H9 (cell line): ENCODE measurements around the gene DHX35. TPM values are rescaled to one million over a fixed set of nuclear protein-coding genes. Genes with fewer than 3 reads are reported as not detected.
A peak's percentile ranks its signal among the peaks of the same experiment; 100 is the strongest.

Experiments used
- DNase-seq: peaks from one replicate; pipeline ENCODE4 v3.0.0-alpha.2; 2017
- H2AFZ ChIP-seq: one replicate; pipeline ENCODE4 v1.6.1; 2013; ENCODE audit warnings: mild to moderate bottlenecking, low read length, control low read depth, moderate library complexity
- H2AK5ac ChIP-seq: 2 replicates; pipeline ENCODE4 v1.6.1; 2013; ENCODE audit warnings: low read length, control low read depth, mixed read lengths; ENCODE audit not compliant: insufficient read length
- H2BK120ac ChIP-seq: one replicate; pipeline ENCODE4 v1.6.1; 2013; ENCODE audit warnings: low read depth, mild to moderate bottlenecking, low read length, control low read depth, inconsistent platforms; ENCODE audit not compliant: poor library complexity, severe bottlenecking
- H2BK12ac ChIP-seq: 2 replicates; pipeline ENCODE4 v1.6.1; 2013; ENCODE audit warnings: low read length, control low read depth, mixed read lengths, low read depth; ENCODE audit not compliant: insufficient read length
- H2BK15ac ChIP-seq: 2 replicates; pipeline ENCODE4 v1.6.1; 2013; ENCODE audit warnings: low read depth, low read length, control low read depth
- H2BK20ac ChIP-seq: one replicate; pipeline ENCODE4 v1.6.1; 2013; ENCODE audit warnings: low read depth, mild to moderate bottlenecking, low read length, control low read depth, inconsistent platforms; ENCODE audit not compliant: poor library complexity, severe bottlenecking
- H2BK5ac ChIP-seq: 2 replicates; pipeline ENCODE4 v1.6.1; 2013; ENCODE audit warnings: low read length, control low read depth, mixed read lengths; ENCODE audit not compliant: insufficient read length
- H3K14ac ChIP-seq: 2 replicates; pipeline ENCODE4 v1.6.1; 2013; ENCODE audit warnings: low read length, control low read depth; ENCODE audit not compliant: insufficient read depth
- H3K18ac ChIP-seq: 2 replicates; pipeline ENCODE4 v1.6.1; 2013; ENCODE audit warnings: low read depth, mild to moderate bottlenecking, mixed read lengths, low read length, control low read depth; ENCODE audit not compliant: insufficient read length
- H3K23ac ChIP-seq: 2 replicates; pipeline ENCODE4 v1.6.1; 2013; ENCODE audit warnings: low read length, control low read depth, mixed read lengths, low read depth; ENCODE audit not compliant: insufficient read length
- H3K23me2 ChIP-seq: 2 replicates; pipeline ENCODE4 v1.6.1; 2013; ENCODE audit warnings: low read depth, mild to moderate bottlenecking, mixed read lengths, low read length, control low read depth; ENCODE audit not compliant: insufficient read length, poor library complexity, severe bottlenecking
- H3K27ac ChIP-seq: 2 replicates; pipeline ENCODE4 v1.5.1; 2013; ENCODE audit warnings: low read length, control low read depth, mixed read lengths, low read depth; ENCODE audit not compliant: insufficient read length
- H3K27me3 ChIP-seq: 2 replicates; pipeline ENCODE4 v1.6.1; 2013; ENCODE audit warnings: low read length, control low read depth, inconsistent platforms; ENCODE audit not compliant: insufficient read depth
- H3K4ac ChIP-seq: 2 replicates; pipeline ENCODE4 v1.6.1; 2013; ENCODE audit warnings: low read depth, mild to moderate bottlenecking, control low read depth, inconsistent platforms, low read length, moderate library complexity
- H3K4me1 ChIP-seq: 2 replicates; pipeline ENCODE4 v1.6.1; 2013; ENCODE audit warnings: low read length, control low read depth, inconsistent platforms; ENCODE audit not compliant: insufficient read depth
- H3K4me2 ChIP-seq: 2 replicates; pipeline ENCODE4 v1.6.1; 2013; ENCODE audit warnings: low read length, control low read depth, mixed read lengths; ENCODE audit not compliant: insufficient read length, insufficient read depth
- H3K56ac ChIP-seq: 2 replicates; pipeline ENCODE4 v1.6.1; 2013; ENCODE audit warnings: low read depth, mild to moderate bottlenecking, mixed read lengths, low read length, control low read depth; ENCODE audit not compliant: insufficient read length
- H3K79me1 ChIP-seq: 2 replicates; pipeline ENCODE4 v1.6.1; 2013; ENCODE audit warnings: low read depth, mild to moderate bottlenecking, moderate library complexity, low read length, control low read depth, inconsistent platforms; ENCODE audit not compliant: insufficient read depth, poor library complexity, severe bottlenecking
- H3K79me2 ChIP-seq: 2 replicates; pipeline ENCODE4 v1.6.1; 2013; ENCODE audit warnings: low read length, control low read depth, inconsistent platforms; ENCODE audit not compliant: insufficient read depth
- H3K9ac ChIP-seq: 2 replicates; pipeline ENCODE4 v1.6.1; 2013; ENCODE audit warnings: low read length, control low read depth, mixed read lengths; ENCODE audit not compliant: insufficient read length; ENCODE audit errors: extremely low read depth
- H3K9me3 ChIP-seq: one replicate; pipeline ENCODE4 v1.6.1; 2013; ENCODE audit warnings: low read depth, low read length, inconsistent platforms; ENCODE audit not compliant: control insufficient read depth
- H3T11ph ChIP-seq: one replicate; pipeline ENCODE4 v1.6.1; 2013; ENCODE audit warnings: mild to moderate bottlenecking, low read length, control low read depth, inconsistent platforms
- H4K20me1 ChIP-seq: one replicate; pipeline ENCODE4 v1.6.1; 2013; ENCODE audit not compliant: control insufficient read depth, insufficient read length, insufficient read depth
- H4K5ac ChIP-seq: 2 replicates; pipeline ENCODE4 v1.6.1; 2013; ENCODE audit warnings: low read depth, mild to moderate bottlenecking, mixed read lengths, low read length, control low read depth; ENCODE audit not compliant: insufficient read length
- H4K8ac ChIP-seq: replicated peaks from 2 replicates; pipeline ENCODE4 v1.6.1; 2013; ENCODE audit warnings: low read length, control low read depth, mixed read lengths, low read depth; ENCODE audit not compliant: insufficient read length
- H4K91ac ChIP-seq: 2 replicates; pipeline ENCODE4 v1.6.1; 2013; ENCODE audit warnings: low read depth, mild to moderate bottlenecking, moderate library complexity, mixed read lengths, low read length, control low read depth; ENCODE audit not compliant: insufficient read length
- H3K27ac Mint-ChIP-seq, 3 experiments: 2 replicates in 2 of 3; 3 replicates in 1 of 3; pipeline ENCODE4 v1.8.0; 2020 to 2021; ENCODE audit warnings: mixed read lengths in 3 of 3, mild to moderate bottlenecking in 1 of 3, moderate library complexity in 1 of 3
- H3K27me3 Mint-ChIP-seq: 2 replicates; pipeline ENCODE4 v1.8.0; 2021; ENCODE audit warnings: low read depth, mild to moderate bottlenecking, moderate library complexity, mixed read lengths
- H3K36me3 Mint-ChIP-seq, 3 experiments: 2 replicates in 2 of 3; 3 replicates in 1 of 3; pipeline ENCODE4 v1.8.0; 2020 to 2021; ENCODE audit warnings: low read depth in 3 of 3, mixed read lengths in 3 of 3; ENCODE audit not compliant: insufficient read depth in 1 of 3
- H3K4me1 Mint-ChIP-seq, 2 experiments: 2 replicates each; pipeline ENCODE4 v1.8.0; 2020; ENCODE audit warnings: mixed read lengths in 2 of 2
- H3K4me3 Mint-ChIP-seq, 2 experiments: 2 replicates in 1 of 2; 3 replicates in 1 of 2; pipeline ENCODE4 v1.8.0; 2020 to 2021; ENCODE audit warnings: mild to moderate bottlenecking in 2 of 2, mixed read lengths in 2 of 2, moderate library complexity in 1 of 2
- H3K9me3 Mint-ChIP-seq, 2 experiments: 2 replicates in 1 of 2; 3 replicates in 1 of 2; pipeline ENCODE4 v1.8.0; 2020; ENCODE audit warnings: mild to moderate bottlenecking in 2 of 2, mixed read lengths in 2 of 2, moderate library complexity in 1 of 2
- WGBS: extraction: QIAGEN DNeasy Blood & Tissue Kit; methylation state at CpG from one replicate; pipeline ENCODE4 v1.1.7; 2013; ENCODE audit warnings: missing lambda C conversion rate, low lambda C conversion rate, mixed read lengths; ENCODE audit not compliant: insufficient read length; ENCODE audit errors: extremely low coverage; 5-methylcytosine and 5-hydroxymethylcytosine counted together
- total RNA-seq: library from RNA; stranded (reverse); gene quantifications from 2 replicates; pipeline ENCODE4 v1.2.1, GENCODE V29; 2021
- TF ChIP-seq, protein P1 (sequence below): fragments of 200-600 bp; sonication (generic); conservative IDR thresholded peaks from 3 replicates; pipeline ENCODE4 v1.8.0; 2021; ENCODE audit warnings: antibody characterized with exemption, mild to moderate bottlenecking

The DHX35 gene
- total RNA-seq, 1 experiment from 2014 or later: 14.4 TPM

DNA sequence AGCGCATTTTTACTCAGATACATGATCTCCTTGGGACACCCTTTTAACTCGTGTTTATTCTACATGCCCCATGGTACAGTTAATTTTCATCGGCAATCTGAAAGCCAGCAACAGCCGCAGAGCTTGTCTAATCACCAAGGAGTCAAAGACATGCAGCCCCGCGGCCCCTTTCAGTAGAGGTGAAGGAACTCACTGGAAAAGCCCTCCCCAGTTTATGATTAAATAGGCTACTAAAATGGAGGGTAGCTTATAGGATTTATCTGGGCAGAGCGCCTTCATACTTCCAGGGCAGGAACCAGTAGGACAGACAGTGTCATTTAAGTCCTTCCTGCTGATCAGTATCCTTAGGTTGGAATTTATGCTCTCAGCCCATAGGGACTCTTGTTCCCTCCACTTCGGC, 83.5 kb downstream of the DHX35 start:
- H2BK120ac ChIP-seq: no peak overlapping the region
- H3K4ac ChIP-seq: no peak overlapping the region
- TF ChIP-seq, protein P1, sequence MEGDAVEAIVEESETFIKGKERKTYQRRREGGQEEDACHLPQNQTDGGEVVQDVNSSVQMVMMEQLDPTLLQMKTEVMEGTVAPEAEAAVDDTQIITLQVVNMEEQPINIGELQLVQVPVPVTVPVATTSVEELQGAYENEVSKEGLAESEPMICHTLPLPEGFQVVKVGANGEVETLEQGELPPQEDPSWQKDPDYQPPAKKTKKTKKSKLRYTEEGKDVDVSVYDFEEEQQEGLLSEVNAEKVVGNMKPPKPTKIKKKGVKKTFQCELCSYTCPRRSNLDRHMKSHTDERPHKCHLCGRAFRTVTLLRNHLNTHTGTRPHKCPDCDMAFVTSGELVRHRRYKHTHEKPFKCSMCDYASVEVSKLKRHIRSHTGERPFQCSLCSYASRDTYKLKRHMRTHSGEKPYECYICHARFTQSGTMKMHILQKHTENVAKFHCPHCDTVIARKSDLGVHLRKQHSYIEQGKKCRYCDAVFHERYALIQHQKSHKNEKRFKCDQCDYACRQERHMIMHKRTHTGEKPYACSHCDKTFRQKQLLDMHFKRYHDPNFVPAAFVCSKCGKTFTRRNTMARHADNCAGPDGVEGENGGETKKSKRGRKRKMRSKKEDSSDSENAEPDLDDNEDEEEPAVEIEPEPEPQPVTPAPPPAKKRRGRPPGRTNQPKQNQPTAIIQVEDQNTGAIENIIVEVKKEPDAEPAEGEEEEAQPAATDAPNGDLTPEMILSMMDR: no peak
- Mint-ChIP-seq H3K9me3 (no peaks in the 10 kb centered on the region), H3K27me3 (peaks cover 19% of the 10 kb centered on the region), H3K27ac (peak overlapping the region in 1 of 3 experiments; percentile 48; a peak in 1 of 7 replicates), H3K36me3 (peaks cover 11 to 15% (median 14%) of the 10 kb centered on the region in 3 experiments; a peak in 6 of 7 replicates), H3K4me3 (no peak overlapping the region), H3K4me1 (peaks cover 4 to 9% of the 10 kb centered on the region in 2 experiments)
- H4K20me1 ChIP-seq: no peaks in the 10 kb centered on the region
- H2BK20ac ChIP-seq: no peak overlapping the region
- H2BK15ac ChIP-seq: no peak overlapping the region
- no peak overlapping the region for H3T11ph ChIP-seq
- no peak overlapping the region for H3K27ac ChIP-seq
- H3K56ac ChIP-seq: no peak overlapping the region
- no peaks in the 10 kb centered on the region for H3K4me1 ChIP-seq
- no peaks in the 10 kb centered on the region for H3K9me3 ChIP-seq
- no peaks in the 10 kb centered on the region for H3K79me1 ChIP-seq
- no peak overlapping the region for H3K18ac ChIP-seq
- H3K79me2 ChIP-seq: no peaks in the 10 kb centered on the region
- no peak overlapping the region for H4K5ac ChIP-seq
- no peaks in the 10 kb centered on the region for H3K27me3 ChIP-seq
- H2AK5ac ChIP-seq: no peak overlapping the region
- H2BK12ac ChIP-seq: no peak overlapping the region
- H2AFZ ChIP-seq: no peak overlapping the region
- H3K9ac ChIP-seq: no peak overlapping the region
- no peak for DNase-seq
- H2BK5ac ChIP-seq: no peak overlapping the region
- no peak overlapping the region for H4K91ac ChIP-seq
- no CpG with 5 or more reads among the region's 8 CpGs for WGBS
- no peak overlapping the region for H4K8ac ChIP-seq
- H3K23ac ChIP-seq: no peak overlapping the region
- H3K14ac ChIP-seq: no peak overlapping the region
- no peak overlapping the region for H3K4me2 ChIP-seq
- H3K23me2 ChIP-seq: peaks cover 10% of the 10 kb centered on the region
